HG03457 (cell line): ENCODE data around the gene MIEF1.

Experiments used
- ATAC-seq: cut with Tn5 transposase; IDR thresholded peaks from one replicate; pipeline ENCODE4 v1.9.1; 2021; ENCODE audit warnings: moderate number of reproducible peaks; ENCODE audit not compliant: unreplicated experiment

The MIEF1 gene

GRCh38 chr22:39502109-39502788, at the start of gene MIEF1:
Gene MIEF1 (plus strand): TSS chr22:39502290. CDS start chr22:39511295, 9,005 bp downstream.
- ATAC-seq = peak; percentile 91

- no peak for ATAC-seq
Observed at GRCh38 chr22:39452740-39453040, 49.4 kb upstream of the MIEF1 start.

GRCh38 chr22:39453765-39454378, 48.2 kb upstream of the MIEF1 start:
- ATAC-seq = no peak

GRCh38 chr22:39454385-39454871, 47.7 kb upstream of the MIEF1 start:
- no peak for ATAC-seq

GRCh38 chr22:39456522-39457197, 45.4 kb upstream of the MIEF1 start, which contains the start of gene MGAT3:
Gene MGAT3 (plus strand): TSS chr22:39457012. CDS start chr22:39487348, 30,336 bp downstream.
- ATAC-seq = no peak

GRCh38 chr22:39457198-39457555, 44.9 kb upstream of the MIEF1 start:
- ATAC-seq = no peak

GRCh38 chr22:39457556-39458443, 44.3 kb upstream of the MIEF1 start:
- no peak for ATAC-seq

- no peak for ATAC-seq
Observed at GRCh38 chr22:39458444-39459083, 43.5 kb upstream of the MIEF1 start.

- ATAC-seq = no peak
Observed at GRCh38 chr22:39459681-39460080, 42.4 kb upstream of the MIEF1 start.

GRCh38 chr22:39462443-39463221, 39.5 kb upstream of the MIEF1 start:
- no peak for ATAC-seq

- no peak for ATAC-seq
Observed at GRCh38 chr22:39463277-39463676, 38.8 kb upstream of the MIEF1 start.

GRCh38 chr22:39463931-39464390, 38.1 kb upstream of the MIEF1 start:
- ATAC-seq = no peak

GRCh38 chr22:39466228-39467006, 35.7 kb upstream of the MIEF1 start:
- ATAC-seq = no peak

GRCh38 chr22:39467390-39467895, 34.6 kb upstream of the MIEF1 start:
- ATAC-seq = no peak

GRCh38 chr22:39468487-39469325, 33.4 kb upstream of the MIEF1 start:
- no peak for ATAC-seq

GRCh38 chr22:39469326-39469680, 32.8 kb upstream of the MIEF1 start:
- ATAC-seq = no peak

GRCh38 chr22:39469681-39470450, 32.2 kb upstream of the MIEF1 start:
- no peak for ATAC-seq
